ENCODE results near the gene S100A9. TPM values are rescaled to one million over a fixed set of nuclear protein-coding genes. Genes with fewer than 3 reads are reported as not detected.

S100A9 gene
- total RNA-seq, 1 experiment from 2014 or later: not detected

DNA sequence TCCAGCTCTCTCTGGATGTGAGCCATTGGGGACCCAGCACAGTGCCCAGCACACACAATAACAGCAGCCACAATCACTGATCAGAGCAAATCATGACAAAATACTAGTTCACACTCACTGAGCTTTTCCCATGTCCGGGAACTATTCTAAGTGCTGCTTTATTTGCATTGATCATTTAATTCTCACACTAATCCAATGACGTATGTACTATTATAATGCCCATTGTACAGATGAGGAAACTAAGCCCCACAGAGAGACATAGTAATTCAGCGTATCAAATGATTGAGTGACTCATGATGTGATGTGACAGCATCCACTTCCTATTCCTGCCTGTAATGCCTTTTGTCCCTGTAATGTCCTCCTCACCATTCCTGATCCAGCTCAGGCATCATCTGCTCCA is 35.2 kb downstream of the S100A9 start:
- no peak overlapping the region for H3K27ac ChIP-seq
- H3K27me3 ChIP-seq (replicated peaks): peaks cover 20% of the 10 kb centered on the region; the same call in 1 of the 2 replicates
- H3K4me1 ChIP-seq (replicated peaks): no peaks in the 10 kb centered on the region

DNA sequence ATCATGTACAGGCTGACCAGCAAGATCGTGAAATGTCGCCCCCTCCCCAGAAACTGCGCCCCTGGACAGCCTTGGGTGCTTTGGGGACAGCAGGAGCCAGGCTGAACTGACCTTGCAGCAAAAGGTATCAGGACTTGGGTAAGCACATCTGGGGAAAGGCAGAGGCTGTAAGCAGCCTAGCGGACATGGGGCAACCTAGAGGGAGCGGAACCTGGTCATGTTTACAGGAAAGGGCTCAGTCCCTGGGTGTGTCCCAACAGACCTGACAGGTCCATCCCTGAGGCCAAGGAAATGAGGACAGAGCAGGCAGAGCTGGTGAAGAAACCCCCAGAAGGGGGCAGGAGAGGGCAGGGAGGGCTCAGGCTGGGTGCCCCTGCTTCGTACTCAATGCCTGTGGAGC is 36.3 kb downstream of the S100A9 start:
- H3K27me3 ChIP-seq (replicated peaks): peaks cover 26% of the 10 kb centered on the region; the same call in 1 of the 2 replicates

More for the DNA sequence above, 35.2 kb downstream of the S100A9 start:
- no peak for DNase-seq (ENCODE audit: low read depth in 1 of 2, low spot score in 2 of 2)
- Histone ChIP-seq H3K36me3 (no peaks in the 10 kb centered on the region), H3K9me3 (replicated peaks) (no peaks in the 10 kb centered on the region), H3K4me3 (no peak overlapping the region)

DNA sequence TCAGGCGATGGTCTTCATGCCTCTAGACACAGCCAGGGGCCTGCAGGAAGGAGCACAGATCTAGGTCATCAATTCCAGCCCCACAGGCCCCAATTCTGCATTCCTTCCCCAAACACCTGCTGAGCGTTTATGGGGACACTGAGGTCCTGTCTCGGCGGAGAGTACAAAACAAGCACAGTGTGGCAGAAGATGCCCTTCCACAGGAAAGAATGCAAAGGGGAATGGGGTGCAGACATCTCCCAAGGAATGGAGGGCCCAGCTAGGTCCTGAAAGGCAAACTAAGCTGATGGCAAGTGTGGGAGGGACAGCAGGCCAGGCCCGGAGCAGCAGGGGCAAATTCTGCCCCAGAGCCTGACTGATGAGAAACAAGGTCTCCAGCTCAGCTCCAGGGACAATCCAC is 36.7 kb downstream of the S100A9 start:
- Histone ChIP-seq H3K4me3 (no peak overlapping the region), H3K4me1 (replicated peaks) (no peaks in the 10 kb centered on the region), H3K36me3 (no peaks in the 10 kb centered on the region), H3K9me3 (replicated peaks) (no peaks in the 10 kb centered on the region), H3K27me3 (replicated peaks) (peaks cover 21% of the 10 kb centered on the region), H3K27ac (no peak overlapping the region)
- DNase-seq (ENCODE audit: low read depth in 1 of 2, low spot score in 2 of 2): peak in 1 of 2 experiments; percentile 24

More for the DNA sequence above, 36.3 kb downstream of the S100A9 start:
- no peaks in the 10 kb centered on the region for H3K36me3 ChIP-seq
- H3K27ac ChIP-seq: no peak overlapping the region
- no peaks in the 10 kb centered on the region for H3K4me1 ChIP-seq (replicated peaks)
- peak in 1 of 2 experiments; percentile 35 for DNase-seq (ENCODE audit: low read depth in 1 of 2, low spot score in 2 of 2)
- H3K9me3 ChIP-seq (replicated peaks): no peaks in the 10 kb centered on the region
- H3K4me3 ChIP-seq: no peak overlapping the region

DNA sequence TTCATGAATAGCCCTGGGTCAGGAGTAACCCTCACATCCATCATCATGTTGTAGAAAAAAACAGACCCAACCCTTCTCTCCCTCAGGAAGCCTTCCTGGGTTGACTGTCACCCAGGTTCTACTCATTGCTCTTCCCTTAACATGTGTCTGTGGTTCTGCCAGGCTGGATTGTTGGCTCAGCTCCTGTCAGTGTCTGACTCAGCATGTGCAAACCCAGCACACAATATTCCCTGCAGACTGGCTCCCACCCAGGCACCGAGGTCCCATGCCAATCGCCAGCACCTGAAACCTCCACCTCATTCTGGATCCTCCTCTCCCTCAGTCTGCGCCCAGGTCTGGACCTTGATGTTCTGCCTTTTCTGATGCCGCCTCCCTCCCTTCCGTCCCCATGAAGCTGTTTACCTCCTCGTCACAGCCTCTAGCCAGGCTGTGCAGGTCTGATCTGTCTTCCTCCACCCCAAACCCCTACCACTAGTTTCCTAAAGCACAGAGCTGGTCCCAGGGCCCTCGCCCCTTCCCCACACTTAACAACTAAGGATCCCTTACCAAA is 37.6 kb downstream of the S100A9 start:
- no peak for DNase-seq (ENCODE audit: low read depth in 1 of 2, low spot score in 2 of 2)
- no peaks in the 10 kb centered on the region for H3K9me3 ChIP-seq (replicated peaks)
- no peaks in the 10 kb centered on the region for H3K36me3 ChIP-seq
- no peak overlapping the region for H3K27ac ChIP-seq
- H3K4me1 ChIP-seq (replicated peaks): no peaks in the 10 kb centered on the region
- H3K4me3 ChIP-seq: no peak overlapping the region
- H3K27me3 ChIP-seq (replicated peaks): peaks cover 25% of the 10 kb centered on the region

DNA sequence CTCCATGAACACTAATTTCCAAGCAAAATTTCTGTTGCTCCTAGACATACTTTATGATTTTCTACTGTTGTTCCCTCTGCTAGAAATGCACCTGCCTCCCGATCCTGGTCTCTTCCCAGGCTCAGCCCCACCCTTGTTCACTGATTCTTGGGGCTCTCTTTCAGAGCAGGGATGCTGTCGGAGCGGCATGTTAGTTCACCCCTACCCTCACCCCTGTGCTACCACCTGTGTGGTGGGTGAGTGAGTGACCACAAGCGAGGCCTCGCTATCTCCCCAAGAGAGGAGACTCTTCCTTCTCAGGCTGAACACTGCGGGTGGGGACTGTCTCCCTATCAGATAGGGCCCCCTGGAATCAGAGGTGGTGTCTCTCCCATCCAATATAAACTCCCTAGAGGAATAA is 38.1 kb downstream of the S100A9 start:
- no peak for DNase-seq (ENCODE audit: low read depth in 1 of 2, low spot score in 2 of 2)
- Histone ChIP-seq H3K27me3 (replicated peaks) (peaks cover 31% of the 10 kb centered on the region), H3K9me3 (replicated peaks) (no peaks in the 10 kb centered on the region), H3K4me1 (replicated peaks) (no peaks in the 10 kb centered on the region), H3K4me3 (no peak overlapping the region), H3K27ac (no peak overlapping the region), H3K36me3 (no peaks in the 10 kb centered on the region)

DNA sequence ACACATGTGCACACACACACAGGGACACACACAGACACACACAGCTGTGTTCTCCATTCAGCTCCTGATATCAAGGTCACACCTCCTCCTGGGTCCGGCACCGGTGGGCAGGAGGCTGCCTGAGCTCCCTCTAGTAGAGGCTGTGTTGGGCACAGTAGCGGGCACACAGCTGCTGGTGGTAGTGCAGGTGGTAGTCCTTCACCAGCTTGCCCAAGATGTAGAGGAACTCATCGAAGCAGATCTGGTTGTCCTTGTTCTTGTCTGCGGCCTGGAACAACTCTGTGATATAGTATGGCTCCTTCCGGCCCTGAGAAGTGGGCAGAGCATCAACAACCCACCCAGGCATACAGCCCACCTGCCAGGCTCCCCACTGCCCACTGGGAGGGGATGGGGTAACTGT is 38.8 kb downstream of the S100A9 start:
- Histone ChIP-seq H3K27ac (no peak overlapping the region), H3K36me3 (no peaks in the 10 kb centered on the region), H3K9me3 (replicated peaks) (no peaks in the 10 kb centered on the region), H3K4me1 (replicated peaks) (no peaks in the 10 kb centered on the region), H3K27me3 (replicated peaks) (peaks cover 37% of the 10 kb centered on the region), H3K4me3 (no peak overlapping the region)
- DNase-seq (ENCODE audit: low read depth in 1 of 2, low spot score in 2 of 2): no peak

DNA sequence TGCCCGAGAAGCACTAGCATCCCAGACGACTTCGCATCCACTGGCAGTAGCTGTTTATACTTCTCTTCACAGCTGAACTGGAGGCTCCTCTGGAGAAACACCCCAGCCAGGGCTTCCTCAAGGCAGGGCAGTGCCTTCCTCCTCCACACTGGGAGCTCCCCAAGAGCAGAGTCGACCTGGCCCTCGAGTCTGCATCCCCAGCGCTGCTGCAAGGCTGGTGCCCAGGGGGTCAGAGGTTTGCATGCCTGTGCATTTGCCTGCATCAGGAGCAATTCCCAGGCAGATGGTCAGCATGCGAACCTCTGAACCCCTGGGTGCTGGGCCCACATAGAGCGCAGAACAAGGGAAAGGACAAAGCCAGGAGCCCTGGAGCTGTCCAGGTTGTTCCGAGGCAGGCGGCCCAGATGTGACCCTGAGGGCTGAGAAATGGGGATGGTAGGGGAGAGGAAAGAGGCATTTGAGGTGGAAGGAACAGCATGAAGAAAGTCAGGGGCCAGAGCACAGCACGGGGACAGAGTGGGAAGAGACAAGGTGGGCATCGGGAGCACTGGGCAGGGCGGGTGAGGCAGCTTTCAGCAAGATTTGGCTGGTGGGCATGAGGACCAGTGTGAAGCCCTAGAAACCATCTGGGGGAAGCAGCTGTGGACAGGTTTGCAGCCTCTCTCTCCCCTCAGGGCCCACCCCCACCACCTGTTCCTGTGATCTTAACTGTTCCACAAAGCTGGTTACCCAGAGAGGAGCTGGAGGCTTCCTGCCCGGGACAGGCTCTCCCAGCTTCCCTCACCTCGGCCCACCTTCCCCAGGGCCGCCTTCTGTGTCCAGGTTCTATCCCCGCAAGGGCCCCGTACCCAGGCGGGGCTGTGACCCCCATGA is 39.6 kb downstream of the S100A9 start:
- Histone ChIP-seq H3K27ac (no peak overlapping the region), H3K4me3 (no peak overlapping the region), H3K4me1 (replicated peaks) (no peaks in the 10 kb centered on the region), H3K27me3 (replicated peaks) (peaks cover 42% of the 10 kb centered on the region), H3K9me3 (replicated peaks) (no peaks in the 10 kb centered on the region), H3K36me3 (no peaks in the 10 kb centered on the region)
- DNase-seq (ENCODE audit: low read depth in 1 of 2, low spot score in 2 of 2): no peak

DNA sequence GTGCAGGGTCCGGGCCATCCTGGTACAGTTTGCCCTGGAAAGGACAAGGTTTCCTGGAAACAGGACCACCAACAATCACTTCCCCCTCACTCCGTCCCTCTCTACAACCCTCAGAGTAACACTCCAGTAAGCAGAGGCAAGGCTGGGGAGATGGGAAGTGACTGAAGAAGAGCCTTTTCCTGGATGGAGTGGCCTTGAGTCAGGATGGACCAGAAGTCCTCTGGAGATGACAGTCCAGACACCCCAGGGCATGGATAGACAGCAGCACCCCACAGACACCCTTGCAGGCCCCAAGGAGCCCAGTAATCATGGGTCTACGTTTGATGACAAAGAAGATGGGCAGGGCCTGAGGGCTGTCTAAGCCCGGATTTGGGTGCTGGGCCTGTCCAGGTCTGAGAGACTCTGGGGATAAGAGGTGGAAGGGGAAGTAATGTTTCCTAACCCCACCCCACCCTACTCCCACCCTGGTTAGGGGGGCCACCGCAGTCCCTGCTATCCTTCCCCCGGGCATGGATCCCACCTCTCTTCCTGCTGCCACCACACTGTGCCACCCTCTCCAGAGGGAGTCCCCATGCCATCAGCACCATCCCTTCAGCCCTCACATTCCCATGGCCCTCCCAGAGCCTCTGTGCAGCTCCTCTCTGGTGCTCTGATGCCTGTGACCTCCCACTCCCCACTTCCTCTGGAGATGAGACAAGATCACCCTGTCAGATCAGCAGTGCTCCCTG is 40.4 kb downstream of the S100A9 start:
- Histone ChIP-seq H3K27me3 (replicated peaks) (peaks cover 42% of the 10 kb centered on the region), H3K27ac (no peak overlapping the region), H3K4me1 (replicated peaks) (no peaks in the 10 kb centered on the region)

DNA sequence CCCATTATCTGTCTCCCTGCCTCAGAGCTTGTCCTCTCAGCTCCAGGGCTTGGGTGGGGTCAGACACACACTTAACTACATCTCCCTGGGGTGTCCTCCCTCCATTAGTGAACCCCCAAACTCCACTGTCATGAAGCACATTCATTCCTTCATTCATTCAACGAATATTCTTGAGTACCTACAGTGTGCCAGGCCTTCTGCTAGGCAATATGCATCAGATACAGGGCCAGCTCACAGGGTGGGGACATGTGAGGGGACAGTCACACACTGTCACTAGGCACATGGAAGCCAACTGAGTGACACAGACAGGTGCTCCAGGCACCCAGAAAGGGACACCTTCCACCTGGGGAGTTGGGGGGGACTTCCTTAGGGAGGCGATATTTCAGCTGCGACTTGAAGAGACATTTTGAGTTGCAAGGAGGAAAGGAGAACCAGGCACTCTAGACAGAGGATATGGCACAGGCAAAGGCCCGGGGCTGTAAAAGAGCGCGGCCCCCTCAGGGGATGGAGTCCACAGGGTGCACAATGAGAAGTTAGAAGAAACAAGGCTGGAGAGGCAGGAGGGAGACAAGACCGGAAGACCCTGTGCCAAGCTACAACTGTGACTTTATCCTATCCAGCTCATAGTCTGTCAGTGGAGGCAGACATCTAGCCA is 41.9 kb downstream of the S100A9 start:
- no peaks in the 10 kb centered on the region for H3K9me3 ChIP-seq (replicated peaks)
- DNase-seq (ENCODE audit: low read depth in 1 of 2, low spot score in 2 of 2): no peak

More for the DNA sequence above, 40.4 kb downstream of the S100A9 start:
- no peak for DNase-seq (ENCODE audit: low read depth in 1 of 2, low spot score in 2 of 2)
- H3K36me3 ChIP-seq: no peaks in the 10 kb centered on the region
- H3K9me3 ChIP-seq (replicated peaks): no peaks in the 10 kb centered on the region
- no peak overlapping the region for H3K4me3 ChIP-seq

DNA sequence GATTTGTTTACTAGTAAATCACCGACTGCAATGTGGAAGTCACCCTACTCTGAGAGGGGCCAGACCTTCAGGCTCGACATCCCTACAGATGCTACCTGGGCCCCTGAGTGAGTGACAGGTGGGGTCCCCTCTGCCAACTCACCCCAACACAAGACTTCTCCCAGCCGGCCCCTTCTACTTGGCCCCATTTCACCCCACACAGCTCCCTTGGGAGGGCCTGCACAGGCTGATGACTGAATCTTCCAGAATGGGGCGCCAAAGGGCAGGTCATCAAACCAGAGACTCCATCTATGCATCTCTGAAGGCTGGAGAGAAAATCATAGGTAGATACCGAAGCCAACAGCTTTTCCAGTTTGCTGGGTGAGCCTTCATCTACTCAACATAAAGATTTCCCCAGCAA is 42.6 kb downstream of the S100A9 start:
- Histone ChIP-seq H3K9me3 (replicated peaks) (no peaks in the 10 kb centered on the region), H3K36me3 (no peaks in the 10 kb centered on the region), H3K27ac (no peak overlapping the region), H3K27me3 (replicated peaks) (peaks cover 42% of the 10 kb centered on the region), H3K4me3 (no peak overlapping the region), H3K4me1 (replicated peaks) (no peaks in the 10 kb centered on the region)
- DNase-seq (ENCODE audit: low read depth in 1 of 2, low spot score in 2 of 2): no peak

More for the DNA sequence above, 41.9 kb downstream of the S100A9 start:
- Histone ChIP-seq H3K4me1 (replicated peaks) (no peaks in the 10 kb centered on the region), H3K4me3 (no peak overlapping the region), H3K27me3 (replicated peaks) (peaks cover 42% of the 10 kb centered on the region), H3K36me3 (no peaks in the 10 kb centered on the region), H3K27ac (no peak overlapping the region)

DNA sequence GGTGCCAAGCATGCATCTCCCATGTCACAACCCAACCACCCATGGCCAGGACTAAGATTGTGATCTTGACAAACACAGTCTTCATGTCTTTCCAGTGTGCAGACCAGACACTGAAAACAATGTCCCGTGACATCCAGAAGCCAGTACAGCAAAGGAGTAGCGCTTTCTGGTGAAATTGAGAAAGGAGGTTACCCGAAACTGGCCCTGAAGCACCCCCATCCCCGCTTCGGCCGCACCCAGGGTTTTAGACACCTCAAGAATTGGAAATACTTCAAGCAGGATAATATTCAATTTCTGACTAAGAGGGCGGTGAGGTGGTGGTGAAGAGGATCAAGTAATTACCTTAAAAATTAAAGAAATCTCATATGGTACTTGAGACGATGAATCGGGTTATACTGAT is 43.8 kb downstream of the S100A9 start:
- Histone ChIP-seq H3K9me3 (replicated peaks) (no peaks in the 10 kb centered on the region), H3K27me3 (replicated peaks) (peaks cover 34% of the 10 kb centered on the region), H3K4me1 (replicated peaks) (no peaks in the 10 kb centered on the region), H3K27ac (no peak overlapping the region), H3K4me3 (no peak overlapping the region), H3K36me3 (no peaks in the 10 kb centered on the region)
- DNase-seq (ENCODE audit: low read depth in 1 of 2, low spot score in 2 of 2): no peak

DNA sequence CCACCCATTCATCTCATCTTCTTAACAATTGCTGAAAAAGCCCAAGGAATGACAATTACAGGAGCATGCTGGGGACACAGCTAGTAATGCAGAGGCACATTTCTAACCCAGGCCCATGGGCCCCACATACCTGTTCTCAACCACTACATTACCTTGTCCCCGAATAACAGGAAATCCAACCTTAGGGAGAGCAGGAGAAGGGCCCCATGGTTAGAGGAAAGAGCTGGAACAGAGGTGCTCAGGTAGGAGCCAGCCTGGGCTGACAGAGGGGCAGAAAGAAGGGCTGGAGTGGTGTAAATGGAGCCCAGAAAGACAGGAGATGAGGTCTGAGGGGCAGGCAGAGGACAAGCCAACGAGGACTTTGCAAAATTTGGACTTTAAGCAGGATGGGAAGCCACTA is 44.6 kb downstream of the S100A9 start:
- no peaks in the 10 kb centered on the region for H3K36me3 ChIP-seq
- no peaks in the 10 kb centered on the region for H3K4me1 ChIP-seq (replicated peaks)
- H3K27me3 ChIP-seq (replicated peaks): peaks cover 29% of the 10 kb centered on the region
- no peak overlapping the region for H3K27ac ChIP-seq
- no peaks in the 10 kb centered on the region for H3K9me3 ChIP-seq (replicated peaks)
- H3K4me3 ChIP-seq: no peak overlapping the region
- no peak for DNase-seq (ENCODE audit: low read depth in 1 of 2, low spot score in 2 of 2)

DNA sequence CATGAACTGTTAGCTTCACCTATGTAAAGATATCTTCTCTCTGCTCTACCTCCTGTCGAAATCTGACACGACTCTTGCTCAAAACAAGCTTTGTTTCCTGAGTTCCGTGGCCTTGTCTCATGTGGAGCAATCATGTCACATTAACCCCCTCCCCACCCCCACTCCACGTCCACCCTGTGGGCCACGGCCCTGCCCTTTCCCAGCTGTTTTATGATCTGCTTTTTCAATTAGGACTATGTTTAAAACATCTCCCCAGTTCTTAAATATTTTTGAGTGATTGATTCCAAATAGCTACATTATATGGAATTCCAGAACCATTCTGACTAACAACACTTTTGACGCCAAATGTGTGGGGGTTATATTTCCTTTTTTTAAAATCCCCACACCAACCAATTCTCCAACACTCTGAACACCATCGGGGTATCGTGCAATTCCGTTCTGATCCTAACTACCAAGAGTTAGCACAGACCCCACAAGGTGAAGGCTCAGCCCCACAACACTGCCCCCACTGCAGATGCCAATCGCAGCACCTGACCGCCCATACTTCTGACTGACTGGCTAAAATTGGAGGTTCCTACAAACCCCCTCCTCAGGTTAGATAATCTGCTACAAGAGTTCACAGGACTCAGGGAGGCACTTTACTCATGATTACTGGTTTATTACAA is 45.9 kb downstream of the S100A9 start:
- no peak overlapping the region for H3K4me3 ChIP-seq
- H3K9me3 ChIP-seq (replicated peaks): no peaks in the 10 kb centered on the region
- peaks cover 25% of the 10 kb centered on the region for H3K27me3 ChIP-seq (replicated peaks)
- no peak for DNase-seq (ENCODE audit: low read depth in 1 of 2, low spot score in 2 of 2)
- no peaks in the 10 kb centered on the region for H3K4me1 ChIP-seq (replicated peaks)
- H3K27ac ChIP-seq: no peak overlapping the region
- no peaks in the 10 kb centered on the region for H3K36me3 ChIP-seq

Data from SJSA1 (cell line).